Mesothelial cell of epicardium (in vitro differentiated cells): ENCODE measurements around the gene TEX38. TPM values are rescaled to one million over a fixed set of nuclear protein-coding genes. Genes with fewer than 3 reads are reported as not detected.
A peak's percentile ranks its signal among the peaks of the same experiment; 100 is the strongest.
"Not testable (repeated sequence)": the region's sequence is repeated elsewhere in the genome, so short reads cannot be mapped to it uniquely, and the experiment has no call there.

Experiments used
- DNase-seq, 2 experiments: peaks; one replicate each; pipeline ENCODE4 v3.0.0; 2021; ENCODE audit warnings: low spot score in 2 of 2; ENCODE audit not compliant: unreplicated experiment in 2 of 2
- H3K27ac Mint-ChIP-seq: 2 replicates; pipeline ENCODE4 v1.8.0; 2021; ENCODE audit warnings: mixed read lengths
- H3K27me3 Mint-ChIP-seq: 2 replicates; pipeline ENCODE4 v1.8.0; 2021; ENCODE audit warnings: low read depth, mixed read lengths
- H3K36me3 Mint-ChIP-seq: 2 replicates; pipeline ENCODE4 v1.8.0; 2021; ENCODE audit warnings: mixed read lengths
- H3K4me1 Mint-ChIP-seq: 2 replicates; pipeline ENCODE4 v1.8.0; 2021; ENCODE audit warnings: mixed read lengths
- H3K4me3 Mint-ChIP-seq: 2 replicates; pipeline ENCODE4 v1.8.0; 2021; ENCODE audit warnings: mild to moderate bottlenecking, moderate library complexity, mixed read lengths
- H3K9me3 Mint-ChIP-seq: 2 replicates; pipeline ENCODE4 v1.8.0; 2021; ENCODE audit warnings: mixed read lengths
- total RNA-seq: library from RNA; stranded (reverse); gene quantifications from 3 replicates; pipeline ENCODE4 v1.2.1, GENCODE V29; 2021
- TF ChIP-seq, protein P1 (sequence below): fragments of 200-600 bp; sonication (generic); IDR thresholded peaks from one replicate; pipeline ENCODE4 v1.5.0; 2021; ENCODE audit warnings: antibody characterized with exemption; ENCODE audit not compliant: unreplicated experiment

TEX38 gene
- total RNA-seq, 1 donor from 2014 or later: 0.42 TPM

DNA sequence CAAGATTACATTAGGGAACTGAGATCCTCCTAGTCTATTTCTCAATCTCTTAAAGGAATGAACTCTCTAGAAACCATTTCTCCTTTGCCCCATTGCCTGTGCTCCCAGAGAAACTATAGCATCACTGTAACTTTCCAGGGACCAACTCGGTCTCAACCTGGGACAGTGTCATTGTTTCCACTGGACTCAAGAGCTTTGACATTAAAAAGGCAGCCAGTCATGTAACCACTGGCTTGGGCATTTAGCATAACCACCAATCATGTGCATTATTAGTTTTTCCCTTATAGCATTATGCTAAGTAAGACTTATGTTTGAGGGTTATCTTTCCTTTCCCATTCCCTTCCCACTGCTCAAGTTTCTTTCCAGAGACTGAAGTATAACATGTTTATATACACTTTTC lies 18.2 kb downstream of the TEX38 start:
- Mint-ChIP-seq H3K27ac (peak overlapping the region; percentile 90), H3K27me3 (no peaks in the 10 kb centered on the region), H3K9me3 (no peaks in the 10 kb centered on the region), H3K36me3 (peaks cover 10% of the 10 kb centered on the region), H3K4me1 (peaks cover 79% of the 10 kb centered on the region), H3K4me3 (no peak overlapping the region)
- TF ChIP-seq, protein P1, sequence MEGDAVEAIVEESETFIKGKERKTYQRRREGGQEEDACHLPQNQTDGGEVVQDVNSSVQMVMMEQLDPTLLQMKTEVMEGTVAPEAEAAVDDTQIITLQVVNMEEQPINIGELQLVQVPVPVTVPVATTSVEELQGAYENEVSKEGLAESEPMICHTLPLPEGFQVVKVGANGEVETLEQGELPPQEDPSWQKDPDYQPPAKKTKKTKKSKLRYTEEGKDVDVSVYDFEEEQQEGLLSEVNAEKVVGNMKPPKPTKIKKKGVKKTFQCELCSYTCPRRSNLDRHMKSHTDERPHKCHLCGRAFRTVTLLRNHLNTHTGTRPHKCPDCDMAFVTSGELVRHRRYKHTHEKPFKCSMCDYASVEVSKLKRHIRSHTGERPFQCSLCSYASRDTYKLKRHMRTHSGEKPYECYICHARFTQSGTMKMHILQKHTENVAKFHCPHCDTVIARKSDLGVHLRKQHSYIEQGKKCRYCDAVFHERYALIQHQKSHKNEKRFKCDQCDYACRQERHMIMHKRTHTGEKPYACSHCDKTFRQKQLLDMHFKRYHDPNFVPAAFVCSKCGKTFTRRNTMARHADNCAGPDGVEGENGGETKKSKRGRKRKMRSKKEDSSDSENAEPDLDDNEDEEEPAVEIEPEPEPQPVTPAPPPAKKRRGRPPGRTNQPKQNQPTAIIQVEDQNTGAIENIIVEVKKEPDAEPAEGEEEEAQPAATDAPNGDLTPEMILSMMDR: no peak
- no peak for DNase-seq

DNA sequence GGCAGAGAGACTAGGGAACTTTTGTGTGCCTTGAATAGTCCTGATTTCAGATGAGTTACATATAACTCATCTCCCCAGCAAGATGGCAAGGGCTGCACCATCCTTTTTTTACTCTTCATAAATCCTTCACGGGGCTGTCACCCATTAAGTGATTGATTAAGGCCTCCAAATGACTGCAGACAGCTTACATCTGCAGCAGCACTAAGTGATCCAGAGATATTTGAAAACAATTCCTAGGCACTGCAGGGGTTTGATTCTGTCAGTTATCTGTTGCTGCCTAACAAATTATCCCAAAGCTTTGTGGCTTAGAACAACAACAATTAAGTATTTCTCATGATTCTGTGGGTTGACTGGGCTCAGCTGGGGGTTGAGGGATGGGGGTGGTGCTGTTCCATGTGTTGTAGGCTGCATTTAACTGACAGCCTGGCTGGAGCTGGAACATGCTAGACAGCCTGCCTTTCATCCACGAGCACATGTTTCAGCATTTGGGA lies 19.3 kb downstream of the TEX38 start:
- Mint-ChIP-seq H3K27ac (no peak overlapping the region), H3K4me1 (peaks cover 75% of the 10 kb centered on the region), H3K4me3 (no peak overlapping the region), H3K36me3 (peaks cover 20% of the 10 kb centered on the region), H3K9me3 (peaks cover 5% of the 10 kb centered on the region), H3K27me3 (no peaks in the 10 kb centered on the region)
- no peak for DNase-seq
- TF ChIP-seq, protein P1: no peak

DNA sequence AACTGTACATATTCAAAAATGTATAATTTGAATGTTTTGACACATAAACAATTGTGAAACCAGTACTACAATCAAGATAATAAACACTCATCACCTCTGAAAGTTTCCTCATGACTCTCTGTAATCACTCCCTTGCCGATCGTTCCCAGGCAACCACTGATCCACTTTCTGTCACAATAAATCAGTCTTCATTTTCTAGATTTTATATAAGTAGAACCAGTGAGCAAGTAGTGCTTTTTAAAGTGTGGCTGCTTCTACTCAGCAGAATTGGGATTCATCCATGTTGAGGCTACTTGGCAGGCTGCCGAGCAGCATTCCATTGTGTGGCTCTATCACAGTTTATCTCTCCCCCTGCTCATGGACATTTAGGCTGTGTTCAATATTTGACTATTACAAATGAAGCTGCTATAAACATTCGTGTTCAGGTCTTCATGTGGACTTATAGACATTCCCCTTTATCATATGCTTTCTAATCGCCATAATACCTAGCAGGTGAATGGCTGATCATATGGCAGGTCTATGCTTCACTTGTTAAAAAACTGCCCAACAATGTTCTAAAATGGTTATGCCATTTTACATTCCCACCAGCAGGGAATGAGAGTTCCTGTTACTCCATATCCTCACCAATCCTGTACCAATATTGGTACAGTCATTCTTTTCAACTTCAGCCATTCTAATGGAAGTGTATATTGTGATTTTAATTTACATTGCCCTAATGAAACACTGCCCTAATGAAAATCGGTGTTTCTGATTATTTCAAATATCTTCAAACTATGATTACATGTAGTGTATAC lies 20.5 kb downstream of the TEX38 start:
- peak in 1 of 2 experiments; percentile 65 for DNase-seq
- TF ChIP-seq, protein P1: peak; percentile 16
- no peaks in the 10 kb centered on the region for H3K27me3 Mint-ChIP-seq
- peaks cover 5% of the 10 kb centered on the region for H3K9me3 Mint-ChIP-seq
- peaks cover 21% of the 10 kb centered on the region for H3K36me3 Mint-ChIP-seq
- H3K4me3 Mint-ChIP-seq: no peak overlapping the region
- peaks cover 63% of the 10 kb centered on the region for H3K4me1 Mint-ChIP-seq
- H3K27ac Mint-ChIP-seq: peak overlapping the region; percentile 45

DNA sequence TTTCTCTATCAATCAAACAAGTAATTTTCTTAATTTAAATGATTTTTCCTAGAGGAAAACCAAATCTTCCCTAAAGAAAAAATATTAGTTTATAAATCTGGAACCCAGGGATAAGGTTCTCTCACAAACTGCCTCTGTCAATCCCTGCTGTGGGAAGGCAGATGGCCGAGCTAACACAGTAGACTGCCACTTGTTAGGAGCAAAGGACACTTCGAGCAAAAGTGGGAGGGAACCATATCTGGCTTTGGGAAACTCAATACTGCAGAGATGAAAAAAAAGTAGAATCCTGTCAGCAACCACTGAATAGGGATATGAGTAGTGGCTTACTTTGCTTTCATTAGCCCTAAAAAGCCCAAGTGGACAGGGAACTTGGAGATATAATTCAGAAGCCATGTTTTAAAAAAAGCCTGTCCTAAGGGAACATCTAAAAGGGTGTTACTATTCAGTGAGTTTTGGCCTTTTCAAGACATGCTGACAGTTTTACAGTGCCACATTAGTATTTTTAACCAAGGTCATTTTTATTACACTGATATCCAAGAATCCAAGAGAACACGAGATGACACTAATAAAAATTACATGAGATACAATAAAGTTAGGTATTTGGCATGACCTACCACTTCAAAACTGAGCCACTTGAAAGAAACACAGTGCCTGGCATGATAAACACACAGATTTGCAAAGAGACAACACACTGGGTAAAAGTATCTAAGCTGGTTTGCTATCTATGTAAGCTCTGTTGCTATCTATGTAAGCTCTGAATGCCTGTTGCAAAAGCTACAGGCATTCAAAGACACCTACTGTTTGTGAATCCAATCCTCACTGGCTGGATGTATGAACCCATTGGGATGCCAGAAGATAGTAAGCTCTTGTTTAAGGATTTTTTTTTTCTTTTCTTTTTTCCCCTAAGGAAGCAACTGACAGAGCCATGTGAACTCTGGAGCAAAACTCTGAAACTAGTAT lies 21.4 kb downstream of the TEX38 start:
- peaks cover 21% of the 10 kb centered on the region for H3K36me3 Mint-ChIP-seq
- H3K4me1 Mint-ChIP-seq: peaks cover 54% of the 10 kb centered on the region
- no peaks in the 10 kb centered on the region for H3K27me3 Mint-ChIP-seq

DNA sequence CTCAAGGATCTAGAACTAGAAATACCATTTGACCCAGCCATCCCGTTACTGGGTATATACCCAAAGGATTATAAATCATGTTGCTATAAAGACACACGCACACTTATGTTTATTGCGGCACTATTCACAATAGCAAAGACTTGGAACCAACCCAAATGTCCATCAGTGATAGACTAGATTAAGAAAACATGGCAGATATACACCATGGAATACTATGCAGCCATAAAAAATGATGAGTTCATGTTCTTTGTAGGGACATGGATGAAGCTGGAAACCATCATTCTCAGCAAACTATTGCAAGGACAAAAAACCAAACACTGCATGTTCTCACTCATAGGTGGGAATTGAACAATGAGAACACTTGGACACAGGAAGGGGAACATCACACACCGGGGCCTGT lies 23.0 kb downstream of the TEX38 start:
- H3K27me3 Mint-ChIP-seq, DNase-seq, H3K9me3 Mint-ChIP-seq, H3K27ac Mint-ChIP-seq, H3K4me3 Mint-ChIP-seq: not testable (repeated sequence)
- Mint-ChIP-seq H3K4me1 (peaks cover 38% of the 10 kb centered on the region), H3K36me3 (peaks cover 21% of the 10 kb centered on the region)

More for the DNA sequence above, 21.4 kb downstream of the TEX38 start:
- H3K4me3 Mint-ChIP-seq: no peak overlapping the region
- TF ChIP-seq, protein P1: no peak
- DNase-seq: no peak
- H3K27ac Mint-ChIP-seq: peak overlapping the region; percentile 43
- peaks cover 5% of the 10 kb centered on the region for H3K9me3 Mint-ChIP-seq
